NB4 (cell line): Measurements from ENCODE around the gene ARL8A.

Source experiments
- DNase-seq: peaks from one replicate; pipeline ENCODE4 v3.0.0; 2010; ENCODE audit warnings: low read depth
- H3K4me3 ChIP-seq: one replicate; pipeline ENCODE4 v1.5.1; 2011; ENCODE audit warnings: mild to moderate bottlenecking, low read depth, low read length, moderate library complexity
- MYC ChIP-seq: IDR thresholded peaks from 2 replicates; pipeline ENCODE4 v1.6.1; 2011; ENCODE audit warnings: low read depth, low read length
- POLR2A ChIP-seq: IDR thresholded peaks from 2 replicates; pipeline ENCODE4 v1.6.1; 2011; ENCODE audit warnings: mild to moderate bottlenecking; ENCODE audit not compliant: insufficient read length; ENCODE audit errors: extremely low read depth
- TF ChIP-seq, protein P1 (sequence below): IDR thresholded peaks from one replicate; pipeline ENCODE4 v1.5.1; 2012; ENCODE audit warnings: low read depth, low read length
- TF ChIP-seq, protein P2 (sequence below): IDR thresholded peaks from 2 replicates; pipeline ENCODE4 v1.6.1; 2011; ENCODE audit warnings: low read depth, low read length

Gene ARL8A

DNA sequence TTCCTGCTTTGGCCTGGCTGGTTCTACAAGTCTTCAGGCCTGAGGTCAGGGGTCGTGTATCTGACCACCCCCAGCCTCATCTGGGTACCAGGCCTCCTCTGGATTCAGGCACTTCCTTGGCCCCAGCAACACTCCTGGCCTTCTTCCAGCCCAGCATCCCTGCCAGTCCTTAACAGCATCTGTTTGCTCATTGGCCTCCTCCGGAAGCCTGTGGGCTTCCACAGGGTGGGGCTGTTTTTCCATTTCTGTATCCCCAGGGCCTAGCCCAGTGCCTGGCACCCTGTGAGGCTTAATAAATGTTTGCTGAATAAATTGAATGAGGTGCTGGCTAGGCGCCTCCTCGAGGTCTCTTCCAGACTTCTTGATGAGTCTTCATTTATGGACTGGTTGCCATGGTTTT is 43.4 kb downstream of the ARL8A start:
- no peak overlapping the region for H3K4me3 ChIP-seq
- DNase-seq = no peak
- TF ChIP-seq POLR2A = no peak
- TF ChIP-seq, protein P1, sequence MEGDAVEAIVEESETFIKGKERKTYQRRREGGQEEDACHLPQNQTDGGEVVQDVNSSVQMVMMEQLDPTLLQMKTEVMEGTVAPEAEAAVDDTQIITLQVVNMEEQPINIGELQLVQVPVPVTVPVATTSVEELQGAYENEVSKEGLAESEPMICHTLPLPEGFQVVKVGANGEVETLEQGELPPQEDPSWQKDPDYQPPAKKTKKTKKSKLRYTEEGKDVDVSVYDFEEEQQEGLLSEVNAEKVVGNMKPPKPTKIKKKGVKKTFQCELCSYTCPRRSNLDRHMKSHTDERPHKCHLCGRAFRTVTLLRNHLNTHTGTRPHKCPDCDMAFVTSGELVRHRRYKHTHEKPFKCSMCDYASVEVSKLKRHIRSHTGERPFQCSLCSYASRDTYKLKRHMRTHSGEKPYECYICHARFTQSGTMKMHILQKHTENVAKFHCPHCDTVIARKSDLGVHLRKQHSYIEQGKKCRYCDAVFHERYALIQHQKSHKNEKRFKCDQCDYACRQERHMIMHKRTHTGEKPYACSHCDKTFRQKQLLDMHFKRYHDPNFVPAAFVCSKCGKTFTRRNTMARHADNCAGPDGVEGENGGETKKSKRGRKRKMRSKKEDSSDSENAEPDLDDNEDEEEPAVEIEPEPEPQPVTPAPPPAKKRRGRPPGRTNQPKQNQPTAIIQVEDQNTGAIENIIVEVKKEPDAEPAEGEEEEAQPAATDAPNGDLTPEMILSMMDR = no peak

DNA sequence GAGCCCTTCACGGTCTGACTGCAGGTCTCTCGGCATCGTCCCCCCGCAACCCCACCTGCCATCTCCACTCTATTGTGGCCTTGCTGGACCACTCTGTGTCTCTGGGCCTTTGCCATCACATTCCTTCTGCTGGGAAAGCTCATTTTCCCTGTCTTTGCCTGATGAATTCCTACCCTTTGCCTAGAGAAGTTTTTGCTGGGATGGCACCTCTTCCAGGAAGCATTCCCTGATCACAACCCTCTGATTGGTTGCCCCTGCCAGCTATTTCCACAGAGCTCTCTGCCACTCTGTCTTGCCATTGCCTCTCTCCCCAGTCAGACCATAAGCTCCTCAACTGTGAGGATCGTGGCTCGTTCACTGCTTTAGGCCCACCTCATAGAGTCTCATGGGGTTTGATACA is 50.7 kb downstream of the ARL8A start:
- DNase-seq = no peak
- TF ChIP-seq, protein P2, sequence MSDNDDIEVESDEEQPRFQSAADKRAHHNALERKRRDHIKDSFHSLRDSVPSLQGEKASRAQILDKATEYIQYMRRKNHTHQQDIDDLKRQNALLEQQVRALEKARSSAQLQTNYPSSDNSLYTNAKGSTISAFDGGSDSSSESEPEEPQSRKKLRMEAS = no peak
- TF ChIP-seq MYC (no peak), POLR2A (no peak)
- TF ChIP-seq, protein P1 = no peak
- no peak overlapping the region for H3K4me3 ChIP-seq

DNA sequence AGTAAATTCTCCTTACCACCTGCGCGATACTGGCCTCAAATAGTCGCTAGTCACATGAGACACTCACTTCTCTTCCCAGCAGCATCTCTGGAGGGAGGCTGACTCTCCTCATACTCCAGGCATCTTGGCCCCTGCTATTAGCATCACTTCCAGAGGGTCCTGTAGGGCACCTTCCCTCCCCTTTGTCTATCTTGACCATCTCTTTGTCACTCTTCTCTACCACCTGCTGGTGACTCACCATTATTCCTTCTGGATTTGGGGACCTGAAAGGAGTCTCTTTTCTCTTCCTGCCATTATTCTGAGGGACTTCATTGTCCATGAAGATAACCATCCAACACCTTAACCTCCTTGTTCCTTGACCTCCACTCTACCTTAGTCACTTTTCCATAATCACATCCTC is 53.5 kb downstream of the ARL8A start:
- H3K4me3 ChIP-seq = no peak overlapping the region
- no peak for TF ChIP-seq MYC
- TF ChIP-seq, protein P1 = no peak
- TF ChIP-seq, protein P2 = no peak
- no peak for TF ChIP-seq POLR2A
- DNase-seq = no peak

DNA sequence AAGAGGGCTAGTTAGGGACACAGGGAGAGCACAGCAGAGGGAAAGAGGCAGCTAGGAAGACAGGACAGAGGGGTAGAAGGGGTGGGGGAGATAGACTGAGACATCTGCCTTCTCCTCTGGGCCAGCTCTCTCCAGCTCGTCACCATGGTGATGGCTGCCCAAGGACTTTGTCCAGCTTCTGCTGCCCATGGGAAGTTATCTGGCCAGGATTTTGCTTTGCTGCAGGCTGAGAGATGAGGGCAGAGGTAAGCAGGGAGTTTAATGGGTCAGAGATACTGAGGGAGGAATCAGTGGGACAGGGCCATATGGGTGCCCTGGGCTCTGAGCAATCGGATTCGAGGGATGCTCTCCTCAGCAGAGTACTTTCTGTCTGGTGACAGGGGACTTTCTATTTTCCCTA is 56.3 kb downstream of the ARL8A start:
- no peak overlapping the region for H3K4me3 ChIP-seq
- no peak for DNase-seq
- no peak for TF ChIP-seq MYC
- TF ChIP-seq, protein P1 = no peak
- TF ChIP-seq POLR2A = no peak
- TF ChIP-seq, protein P2 = no peak

DNA sequence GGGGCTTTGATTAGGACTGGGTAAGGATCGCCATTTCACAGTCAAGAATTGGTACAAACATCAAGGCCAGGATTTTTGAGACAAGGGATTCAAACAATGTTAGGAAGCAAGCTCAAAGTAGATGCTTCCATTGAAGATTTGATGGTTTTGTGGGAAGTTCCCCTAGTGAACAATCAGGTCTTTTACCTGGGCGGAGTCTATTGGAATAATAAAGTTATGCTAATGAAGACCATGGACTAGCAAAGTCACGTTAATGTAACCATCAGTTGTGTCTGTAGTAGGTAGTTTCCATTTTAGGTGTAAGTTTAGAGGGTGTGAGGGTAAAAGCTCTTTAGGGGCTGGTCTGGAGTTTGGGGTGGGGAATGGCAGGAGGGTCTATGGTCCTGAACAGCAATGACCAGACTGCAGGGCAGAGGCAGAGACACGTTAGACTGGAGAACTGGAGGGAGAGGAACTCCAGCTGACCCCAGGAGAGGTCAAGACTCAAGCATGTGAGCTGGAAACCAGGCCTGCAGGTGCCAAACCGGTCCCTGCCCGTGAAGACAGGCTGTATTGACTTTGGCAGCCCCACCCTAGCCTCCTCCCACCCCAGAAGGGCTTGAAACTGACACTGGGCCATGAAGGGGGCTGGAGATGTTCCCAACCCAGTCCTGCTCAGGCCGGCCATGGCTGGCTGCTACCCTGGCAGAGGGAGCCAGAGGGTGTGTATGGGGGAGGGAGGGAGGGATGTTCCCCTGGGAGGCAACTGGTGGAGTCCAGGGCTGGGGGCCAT is 57.8 kb downstream of the ARL8A start:
- no peak for DNase-seq
- TF ChIP-seq, protein P1 = no peak
- TF ChIP-seq POLR2A = no peak
- TF ChIP-seq, protein P2 = no peak
- TF ChIP-seq MYC = no peak
- no peak overlapping the region for H3K4me3 ChIP-seq
